NCI-H446 (cell line): ENCODE measurements around the gene DIO3.

Experiments
- DNase-seq, 2 experiments: peaks; one replicate each; lab custom pipeline; 2025; lab: John Stamatoyannopoulos, UW

The DIO3 gene

GRCh38 chr14:101561145-101561896, at the start of gene DIO3:
TSS of gene DIO3 (plus strand) at chr14:101561495.
- DNase-seq: no peak

GRCh38 chr14:101511620-101512375, 49.5 kb upstream of the DIO3 start:
- DNase-seq: no peak

GRCh38 chr14:101512376-101512695, 49.0 kb upstream of the DIO3 start:
- DNase-seq: no peak

GRCh38 chr14:101514136-101514535, 47.2 kb upstream of the DIO3 start:
- DNase-seq: no peak

- DNase-seq: no peak
Measured at GRCh38 chr14:101516401-101516800, 44.9 kb upstream of the DIO3 start.

GRCh38 chr14:101518611-101519473, 42.5 kb upstream of the DIO3 start:
- no peak for DNase-seq

GRCh38 chr14:101520621-101521472, 40.4 kb upstream of the DIO3 start:
- no peak for DNase-seq

GRCh38 chr14:101521473-101521915, 39.8 kb upstream of the DIO3 start:
- DNase-seq: no peak

GRCh38 chr14:101521978-101522377, 39.3 kb upstream of the DIO3 start:
- DNase-seq: no peak

- no peak for DNase-seq
Measured at GRCh38 chr14:101525640-101526527, 35.4 kb upstream of the DIO3 start.

GRCh38 chr14:101527987-101528386, 33.3 kb upstream of the DIO3 start:
- DNase-seq: no peak

- no peak for DNase-seq
Measured at GRCh38 chr14:101529079-101529478, 32.2 kb upstream of the DIO3 start.

- no peak for DNase-seq
Measured at GRCh38 chr14:101534198-101534597, 27.1 kb upstream of the DIO3 start.

GRCh38 chr14:101535232-101535631, 26.1 kb upstream of the DIO3 start:
- DNase-seq: no peak

- no peak for DNase-seq
Measured at GRCh38 chr14:101535701-101536207, 25.5 kb upstream of the DIO3 start.

GRCh38 chr14:101537286-101537685, 24.0 kb upstream of the DIO3 start:
- no peak for DNase-seq

GRCh38 chr14:101538878-101539277, 22.4 kb upstream of the DIO3 start:
- no peak for DNase-seq

- no peak for DNase-seq
Measured at GRCh38 chr14:101539880-101540279, 21.4 kb upstream of the DIO3 start.

- no peak for DNase-seq
Measured at GRCh38 chr14:101540481-101541462, 20.5 kb upstream of the DIO3 start.
